IMR-90 (cell line): ENCODE results near the gene PIAS1. TPM values are rescaled to one million over a fixed set of nuclear protein-coding genes. Genes with fewer than 3 reads are reported as not detected.

Experiments
- ATAC-seq: fragments of 200-7000 bp; cut with Tn5 transposase; 2 replicates; pipeline ENCODE4 v1.9.1; 2020; ENCODE audit warnings: low read depth, mild to moderate bottlenecking, moderate library complexity
- BruUV-seq: library from RNA; stranded (reverse); fragments of 400-500 nt; replicated peaks from 2 replicates; lab custom pipeline; 2021; lab: Mats Ljungman, UMichigan
- CTCF ChIA-PET: fragments of 300-600 bp; formaldehyde crosslinking; extraction: SDS; loops from one replicate; lab custom pipeline; 2021; ENCODE audit warnings: antibody characterized with exemption; lab: Yijun Ruan, JAX
- POLR2A ChIA-PET: fragments of 300-600 bp; sonication (Branson Sonifier 250); formaldehyde crosslinking; loops from one replicate; lab custom pipeline; 2022; ENCODE audit warnings: antibody characterized with exemption; ENCODE audit not compliant: unreplicated experiment; lab: Charles Lee
- DNase-seq: peaks from one replicate; pipeline ENCODE4 v3.0.0; 2013
- H2AFZ ChIP-seq: replicated peaks from 2 replicates; pipeline ENCODE3; 2013; ENCODE audit warnings: low read length, mild to moderate bottlenecking; ENCODE audit not compliant: poor library complexity
- H2AK5ac ChIP-seq: 2 replicates; pipeline ENCODE4 v1.6.1; 2013; ENCODE audit warnings: low read depth, low read length, inconsistent platforms
- H2AK9ac ChIP-seq: replicated peaks from 2 replicates; pipeline ENCODE3; 2013; ENCODE audit warnings: mild to moderate bottlenecking, low read depth, low read length, moderate library complexity; ENCODE audit not compliant: poor library complexity
- H2BK120ac ChIP-seq: 2 replicates; pipeline ENCODE4 v1.6.1; 2013; ENCODE audit warnings: low read depth, low read length, inconsistent platforms
- H2BK15ac ChIP-seq: 3 replicates; pipeline ENCODE4 v1.6.1; 2013; ENCODE audit warnings: low read depth, low read length, inconsistent platforms
- H2BK20ac ChIP-seq: 2 replicates; pipeline ENCODE4 v1.6.1; 2013; ENCODE audit warnings: low read depth, mild to moderate bottlenecking, inconsistent platforms, low read length, moderate library complexity
- H2BK5ac ChIP-seq: 2 replicates; pipeline ENCODE4 v1.6.1; 2013; ENCODE audit warnings: mild to moderate bottlenecking, low read depth, low read length, inconsistent platforms; ENCODE audit not compliant: poor library complexity, severe bottlenecking
- H3K14ac ChIP-seq: replicated peaks from 2 replicates; pipeline ENCODE4 v1.6.1; 2013; ENCODE audit warnings: low read depth, low read length, inconsistent platforms
- H3K18ac ChIP-seq: 2 replicates; pipeline ENCODE4 v1.6.1; 2013; ENCODE audit warnings: low read depth, low read length, control low read depth
- H3K23ac ChIP-seq: 2 replicates; pipeline ENCODE4 v1.6.1; 2013; ENCODE audit warnings: low read depth, low read length, inconsistent platforms
- H3K27ac ChIP-seq: 2 replicates; pipeline ENCODE4 v1.5.1; 2013; ENCODE audit warnings: mild to moderate bottlenecking, control low read depth, low read length; ENCODE audit not compliant: insufficient read depth
- H3K27me3 ChIP-seq: 2 replicates; pipeline ENCODE4 v1.6.1; 2013; ENCODE audit warnings: low read length; ENCODE audit not compliant: control insufficient read depth, insufficient read depth
- H3K36me3 ChIP-seq: 2 replicates; pipeline ENCODE4 v1.6.1; 2013; ENCODE audit warnings: low read length, mixed read lengths; ENCODE audit not compliant: control insufficient read depth, insufficient read depth
- H3K4ac ChIP-seq: 2 replicates; pipeline ENCODE4 v1.6.1; 2013; ENCODE audit warnings: low read depth, low read length, inconsistent platforms
- H3K4me1 ChIP-seq: 2 replicates; pipeline ENCODE4 v1.6.1; 2013; ENCODE audit warnings: low read length, mixed read lengths; ENCODE audit not compliant: control insufficient read depth, insufficient read depth
- H3K4me2 ChIP-seq: 2 replicates; pipeline ENCODE4 v1.6.1; 2013; ENCODE audit warnings: low read depth, mild to moderate bottlenecking, control low read depth, low read length, moderate library complexity
- H3K4me3 ChIP-seq: 2 replicates; pipeline ENCODE4 v1.5.1; 2013; ENCODE audit warnings: low read depth, mild to moderate bottlenecking, control low read depth, low read length, moderate library complexity; ENCODE audit not compliant: insufficient read depth
- H3K56ac ChIP-seq: 2 replicates; pipeline ENCODE4 v1.6.1; 2013; ENCODE audit warnings: low read length, inconsistent platforms; ENCODE audit not compliant: insufficient read depth; ENCODE audit errors: extremely low read depth
- H3K79me1 ChIP-seq, 2 experiments: 2 replicates each; pipeline ENCODE4 v1.6.1; 2013; ENCODE audit warnings: low read length in 2 of 2, inconsistent platforms in 1 of 2, low read depth in 1 of 2
- H3K9ac ChIP-seq: 2 replicates; pipeline ENCODE4 v1.6.1; 2013; ENCODE audit warnings: low read depth, low read length, control low read depth
- H3K9me1 ChIP-seq: 2 replicates; pipeline ENCODE4 v1.6.1; 2013; ENCODE audit warnings: low read length, inconsistent platforms; ENCODE audit not compliant: insufficient read depth
- H3K9me3 ChIP-seq: 2 replicates; pipeline ENCODE4 v1.6.1; 2013; ENCODE audit warnings: low read length; ENCODE audit not compliant: control insufficient read depth, insufficient read depth
- H4K20me1 ChIP-seq: 2 replicates; pipeline ENCODE4 v1.6.1; 2013; ENCODE audit warnings: low read length, inconsistent platforms; ENCODE audit not compliant: insufficient read depth
- H4K5ac ChIP-seq: 2 replicates; pipeline ENCODE4 v1.6.1; 2013; ENCODE audit warnings: mild to moderate bottlenecking, low read depth, low read length, control low read depth
- H4K8ac ChIP-seq, 2 experiments: 2 replicates each; pipeline ENCODE4 v1.6.1; 2013; ENCODE audit warnings: low read depth in 2 of 2, low read length in 2 of 2, control low read depth in 1 of 2, inconsistent platforms in 1 of 2
- H4K91ac ChIP-seq: 2 replicates; pipeline ENCODE4 v1.6.1; 2013; ENCODE audit warnings: low read depth, low read length, inconsistent platforms; ENCODE audit not compliant: insufficient read depth
- BHLHE40 ChIP-seq: fragments of 150-350 bp; IDR thresholded peaks from 2 replicates; pipeline ENCODE4 v1.6.1; 2016; ENCODE audit warnings: mild to moderate bottlenecking, low read depth, low read length
- CEBPB ChIP-seq: IDR thresholded peaks from 2 replicates; pipeline ENCODE4 v1.6.1; 2012; ENCODE audit warnings: low read depth, low read length, improper control_type of control experiment
- CHD1 ChIP-seq: IDR thresholded peaks from 2 replicates; pipeline ENCODE4 v1.6.1; 2012; ENCODE audit warnings: low read depth, low read length, improper control_type of control experiment
- FOS ChIP-seq: fragments of 150-350 bp; IDR thresholded peaks from 2 replicates; pipeline ENCODE4 v1.6.1; 2016; ENCODE audit warnings: low read depth, low read length
- MAFK ChIP-seq: IDR thresholded peaks from 2 replicates; pipeline ENCODE4 v1.6.1; 2012; ENCODE audit warnings: low read depth, low read length, improper control_type of control experiment
- MAZ ChIP-seq: IDR thresholded peaks from 2 replicates; pipeline ENCODE4 v1.6.1; 2012; ENCODE audit warnings: low read depth, mild to moderate bottlenecking, low read length, improper control_type of control experiment, moderate library complexity, borderline replicate concordance
- MXI1 ChIP-seq: IDR thresholded peaks from 2 replicates; pipeline ENCODE4 v1.6.1; 2012; ENCODE audit warnings: low read depth, mild to moderate bottlenecking, low read length, moderate library complexity, borderline replicate concordance
- NFE2L2 ChIP-seq: fragments of 150-350 bp; IDR thresholded peaks from 2 replicates; pipeline ENCODE4 v1.6.1; 2016; ENCODE audit warnings: low read depth, mild to moderate bottlenecking, low read length
- POLR2A ChIP-seq: IDR thresholded peaks from 2 replicates; pipeline ENCODE4 v1.6.1; 2012; ENCODE audit warnings: mild to moderate bottlenecking, low read depth, low read length
- RAD21 ChIP-seq: IDR thresholded peaks from 2 replicates; pipeline ENCODE4 v1.6.1; 2012; ENCODE audit warnings: low read length, improper control_type of control experiment
- RCOR1 ChIP-seq: IDR thresholded peaks from 2 replicates; pipeline ENCODE4 v1.6.1; 2012; ENCODE audit warnings: mild to moderate bottlenecking, low read length, improper control_type of control experiment; ENCODE audit not compliant: insufficient replicate concordance
- RFX5 ChIP-seq: IDR thresholded peaks from 2 replicates; pipeline ENCODE4 v1.8.0; 2012; ENCODE audit warnings: low read depth, mild to moderate bottlenecking, low read length, moderate library complexity
- SMC3 ChIP-seq: fragments of 150-350 bp; IDR thresholded peaks from 2 replicates; pipeline ENCODE4 v1.6.1; 2016; ENCODE audit warnings: low read depth, mild to moderate bottlenecking, antibody characterized with exemption, low read length, moderate library complexity
- USF2 ChIP-seq: fragments of 150-350 bp; IDR thresholded peaks from 2 replicates; pipeline ENCODE4 v1.6.1; 2017; ENCODE audit warnings: mild to moderate bottlenecking, antibody characterized with exemption, low read length, low read depth
- WGBS, 2 experiments: methylation state at CpG; one replicate each; pipeline versions ENCODE4 v1.1.5 to v1.1.7; 2013; ENCODE audit warnings: missing lambda C conversion rate in 2 of 2; ENCODE audit not compliant: insufficient read length in 1 of 2; ENCODE audit errors: extremely low coverage in 2 of 2; 5-methylcytosine and 5-hydroxymethylcytosine counted together
- dilution Hi-C: fragments of 300-500 bp; cut with HindIII; formaldehyde crosslinking; loops from one replicate; pipeline ENCODE4 v1.14.3; 2018; ENCODE audit warnings: low sequenced_read_pairs; ENCODE audit not compliant: unreplicated experiment
- in situ Hi-C: fragments of 300-500 bp; cut with MboI; formaldehyde crosslinking; loops from 3 replicates; pipeline ENCODE4 v1.14.3; 2019; ENCODE audit warnings: low sequenced_read_pairs, inconsistent platforms, mixed read lengths
- intact Hi-C: fragments of 100-400 bp; cut with micrococcal nuclease; formaldehyde crosslinking; loops from 2 replicates; pipeline ENCODE4 v1.10.0; 2022
- polyA plus RNA-seq, 3 experiments: library from polyadenylated mRNA; depleted of rRNA; stranded (reverse); fragments of >200 nt; gene quantifications; 2 replicates each; pipeline ENCODE4 v1.2.3, GENCODE V29; 2012; ENCODE audit warnings: low replicate concordance in 1 of 3
- total RNA-seq: library from RNA; depleted of rRNA; stranded (reverse); fragments of >200 nt; gene quantifications from 2 replicates; pipeline ENCODE4 v1.2.3, GENCODE V29; 2012
- TF ChIP-seq, protein P1 (sequence below): conservative IDR thresholded peaks from 2 replicates; pipeline ENCODE4 v1.5.1; 2012; ENCODE audit warnings: mild to moderate bottlenecking, low read depth, low read length, improper control_type of control experiment
- TF ChIP-seq, protein P2 (sequence below): fragments of 150-350 bp; IDR thresholded peaks from 2 replicates; pipeline ENCODE4 v1.6.1; 2016; ENCODE audit warnings: low read depth, mild to moderate bottlenecking, low read length, moderate library complexity, borderline replicate concordance

The PIAS1 gene
- total and polyA plus RNA-seq, 2 of the 4 experiments (the other 2 are of a cell fraction) = 20.0 to 63.6 TPM

- Histone ChIP-seq H2BK120ac (no peak overlapping the region), H3K56ac (no peak overlapping the region), H3K4me2 (no peak overlapping the region), H3K14ac (no peak overlapping the region), H3K9me3 (no peaks in the 10 kb centered on the region), H3K27me3 (no peaks in the 10 kb centered on the region), H3K4me1 (peaks cover 7% of the 10 kb centered on the region), H3K36me3 (peaks cover 11% of the 10 kb centered on the region), H3K9me1 (peaks cover 11% of the 10 kb centered on the region), H4K5ac (no peak overlapping the region), H3K27ac (no peak overlapping the region), H2AK9ac (no peak overlapping the region), H4K20me1 (peaks cover 7% of the 10 kb centered on the region; the same call in 1 of the 2 replicates), H4K8ac (no peak overlapping the region), H2AFZ (no peak overlapping the region), H3K79me1 (peaks cover 0 to 17% of the 10 kb centered on the region in 2 experiments; a peak in 2 of 4 replicates), H4K91ac (no peak overlapping the region), H3K23ac (no peak overlapping the region), H3K9ac (no peak overlapping the region), H2BK5ac (no peak overlapping the region), H3K4ac (no peak overlapping the region), H2AK5ac (no peak overlapping the region), H3K18ac (no peak overlapping the region), H2BK20ac (no peak overlapping the region), H3K4me3 (no peak overlapping the region), H2BK15ac (no peak overlapping the region)
- POLR2A ChIA-PET = no interaction called here
- in situ Hi-C loops = no loop called here
- no TSS peak for BruUV-seq
- ATAC-seq = no peak
- CTCF ChIA-PET = interaction anchor here (1.4 kb wide), 1 partner anchor 10 kb away, joined by 3 read pairs; no protein-coding TSS in a partner anchor
- WGBS, 2 experiments = 100% methylated on average over 1 of the region's 4 CpGs; no CpG with 5 or more reads in 1 of the 2 experiments
- intact Hi-C loops = no loop called here
- DNase-seq = no peak
- TF ChIP-seq RCOR1 (no peak), MAZ (no peak), SMC3 (no peak), RAD21 (no peak), CEBPB (no peak), CHD1 (no peak), USF2 (no peak), MAFK (no peak), POLR2A (no peak), MXI1 (no peak), FOS (no peak), NFE2L2 (no peak), RFX5 (no peak), BHLHE40 (no peak)
- TF ChIP-seq, protein P1, sequence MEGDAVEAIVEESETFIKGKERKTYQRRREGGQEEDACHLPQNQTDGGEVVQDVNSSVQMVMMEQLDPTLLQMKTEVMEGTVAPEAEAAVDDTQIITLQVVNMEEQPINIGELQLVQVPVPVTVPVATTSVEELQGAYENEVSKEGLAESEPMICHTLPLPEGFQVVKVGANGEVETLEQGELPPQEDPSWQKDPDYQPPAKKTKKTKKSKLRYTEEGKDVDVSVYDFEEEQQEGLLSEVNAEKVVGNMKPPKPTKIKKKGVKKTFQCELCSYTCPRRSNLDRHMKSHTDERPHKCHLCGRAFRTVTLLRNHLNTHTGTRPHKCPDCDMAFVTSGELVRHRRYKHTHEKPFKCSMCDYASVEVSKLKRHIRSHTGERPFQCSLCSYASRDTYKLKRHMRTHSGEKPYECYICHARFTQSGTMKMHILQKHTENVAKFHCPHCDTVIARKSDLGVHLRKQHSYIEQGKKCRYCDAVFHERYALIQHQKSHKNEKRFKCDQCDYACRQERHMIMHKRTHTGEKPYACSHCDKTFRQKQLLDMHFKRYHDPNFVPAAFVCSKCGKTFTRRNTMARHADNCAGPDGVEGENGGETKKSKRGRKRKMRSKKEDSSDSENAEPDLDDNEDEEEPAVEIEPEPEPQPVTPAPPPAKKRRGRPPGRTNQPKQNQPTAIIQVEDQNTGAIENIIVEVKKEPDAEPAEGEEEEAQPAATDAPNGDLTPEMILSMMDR = no peak
- TF ChIP-seq, protein P2, sequence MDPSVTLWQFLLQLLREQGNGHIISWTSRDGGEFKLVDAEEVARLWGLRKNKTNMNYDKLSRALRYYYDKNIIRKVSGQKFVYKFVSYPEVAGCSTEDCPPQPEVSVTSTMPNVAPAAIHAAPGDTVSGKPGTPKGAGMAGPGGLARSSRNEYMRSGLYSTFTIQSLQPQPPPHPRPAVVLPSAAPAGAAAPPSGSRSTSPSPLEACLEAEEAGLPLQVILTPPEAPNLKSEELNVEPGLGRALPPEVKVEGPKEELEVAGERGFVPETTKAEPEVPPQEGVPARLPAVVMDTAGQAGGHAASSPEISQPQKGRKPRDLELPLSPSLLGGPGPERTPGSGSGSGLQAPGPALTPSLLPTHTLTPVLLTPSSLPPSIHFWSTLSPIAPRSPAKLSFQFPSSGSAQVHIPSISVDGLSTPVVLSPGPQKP = no peak
- dilution Hi-C loops = no loop called here
Measured at GRCh38 chr15:68192117-68192516, 138.0 kb downstream of the PIAS1 start.
